GM12878 (cell line): ENCODE measurements around the gene C1orf115. TPM values are rescaled to one million over a fixed set of nuclear protein-coding genes. Genes with fewer than 3 reads are reported as not detected.
"Not testable (repeated sequence)": the region's sequence is repeated elsewhere in the genome, so short reads cannot be mapped to it uniquely, and the experiment has no call there.

Experiments used
- ATAC-seq: fragments of 200-7000 bp; cut with Tn5 transposase; 3 replicates; pipeline ENCODE4 v1.9.1; 2020; ENCODE audit warnings: mild to moderate bottlenecking, moderate library complexity
- BruUV-seq: library from RNA; stranded (reverse); fragments of 400-500 nt; replicated peaks from 2 replicates; lab custom pipeline; 2021; lab: Mats Ljungman, UMichigan
- CTCF ChIA-PET: fragments of 300-600 bp; sonication (Branson Sonifier 250); formaldehyde crosslinking; extraction: SDS; loops from one replicate; lab custom pipeline; 2021; ENCODE audit warnings: inconsistent platforms; lab: Yijun Ruan, JAX
- POLR2A ChIA-PET: fragments of 350-600 bp; formaldehyde crosslinking; extraction: SDS; loops from one replicate; lab custom pipeline; 2021; ENCODE audit warnings: inconsistent platforms; lab: Charles Lee
- RAD21 ChIA-PET: fragments of 300-600 bp; sonication (Branson Sonifier 250); formaldehyde crosslinking; loops from one replicate; lab custom pipeline; 2023; ENCODE audit warnings: antibody characterized with exemption; ENCODE audit not compliant: unreplicated experiment; lab: Charles Lee
- SMC1A ChIA-PET: fragments of 300-600 bp; sonication (Branson Sonifier 250); formaldehyde crosslinking; loops from one replicate; lab custom pipeline; 2023; ENCODE audit not compliant: unreplicated experiment, uncharacterized antibody; lab: Charles Lee
- DNase-seq: peaks from one replicate; pipeline ENCODE4 v3.0.0-alpha.2; 2011; ENCODE audit warnings: low read depth, low spot score
- FAIRE-seq: peaks from 3 replicates; lab custom pipeline; 2011; peaks lifted over from hg19 to GRCh38; lab: Jason Lieb, UNC
- H2AFZ ChIP-seq: 2 replicates; pipeline ENCODE4 v1.6.0; 2011; ENCODE audit warnings: low read depth, low read length, control low read depth; ENCODE audit not compliant: control insufficient read depth
- H3K27ac ChIP-seq: 2 replicates; pipeline ENCODE4 v1.5.1; 2011; ENCODE audit warnings: control low read depth; ENCODE audit not compliant: control insufficient read depth, insufficient read depth
- H3K27me3 ChIP-seq, 2 experiments: replicated peaks in 1 of 2; 2 replicates each; pipeline versions ENCODE4 v1.6.0 to v1.6.1; 2011; ENCODE audit warnings: low read length in 1 of 2; ENCODE audit not compliant: control insufficient read depth in 2 of 2, insufficient read depth in 2 of 2
- H3K36me3 ChIP-seq, 2 experiments: 2 replicates each; pipeline ENCODE4 v1.5.1; 2011; ENCODE audit warnings: low read length in 1 of 2; ENCODE audit not compliant: control insufficient read depth in 2 of 2, insufficient read depth in 2 of 2
- H3K4me1 ChIP-seq: 2 replicates; pipeline ENCODE4 v1.6.1; 2011; ENCODE audit warnings: mild to moderate bottlenecking, low read length, moderate library complexity, mixed read lengths; ENCODE audit not compliant: control insufficient read depth, insufficient read depth
- H3K4me2 ChIP-seq: 2 replicates; pipeline ENCODE4 v1.6.0; 2011; ENCODE audit warnings: control low read depth; ENCODE audit not compliant: control insufficient read depth, insufficient read depth
- H3K4me3 ChIP-seq: fragments of 200-600 bp; sonication (generic); 2 replicates; pipeline ENCODE4 v1.5.1; 2016
- H3K79me2 ChIP-seq: 2 replicates; pipeline ENCODE4 v1.6.0; 2011; ENCODE audit warnings: low read length; ENCODE audit not compliant: control insufficient read depth, insufficient read depth
- H3K9ac ChIP-seq: 2 replicates; pipeline ENCODE4 v1.8.0; 2011; ENCODE audit warnings: low read length, control low read depth, mixed read lengths; ENCODE audit not compliant: control insufficient read depth, insufficient read depth
- H3K9me3 ChIP-seq: replicated peaks from 3 replicates; pipeline ENCODE4 v1.5.1; 2011; ENCODE audit warnings: mild to moderate bottlenecking, low read length; ENCODE audit not compliant: control insufficient read depth, insufficient read depth
- H4K20me1 ChIP-seq: 2 replicates; pipeline ENCODE4 v1.6.0; 2011; ENCODE audit not compliant: control insufficient read depth, insufficient read depth
- CUX1 ChIP-seq: IDR thresholded peaks from 2 replicates; pipeline ENCODE4 v1.6.1; 2012; ENCODE audit warnings: improper control_type of control experiment, low read depth, low read length; ENCODE audit not compliant: insufficient replicate concordance
- KDM1A ChIP-seq: fragments of 200-600 bp; sonication (generic); IDR thresholded peaks from 2 replicates; pipeline ENCODE4 v1.6.1; 2016; ENCODE audit warnings: borderline replicate concordance
- MTA3 ChIP-seq: IDR thresholded peaks from 2 replicates; pipeline ENCODE4 v1.6.1; 2012; ENCODE audit warnings: low read length, inconsistent platforms, borderline replicate concordance
- SMC3 ChIP-seq: IDR thresholded peaks from 2 replicates; pipeline ENCODE4 v1.6.1; 2011; ENCODE audit warnings: low read length, improper control_type of control experiment, borderline replicate concordance
- SPI1 ChIP-seq: IDR thresholded peaks from 2 replicates; pipeline ENCODE4 v1.6.1; 2011; ENCODE audit warnings: low read depth, mild to moderate bottlenecking, low read length, moderate library complexity, borderline replicate concordance; ENCODE audit not compliant: insufficient read depth
- WGBS: methylation state at CpG from one replicate; pipeline ENCODE4 v1.1.6; 2016; ENCODE audit warnings: low lambda C conversion rate; ENCODE audit not compliant: insufficient replicate concordance, insufficient coverage; ENCODE audit errors: missing lambda C conversion rate; 5-methylcytosine and 5-hydroxymethylcytosine counted together
- in situ Hi-C: fragments of 300-500 bp; cut with MboI; formaldehyde crosslinking; loops from 9 replicates; pipeline ENCODE4 v1.14.3; 2018; ENCODE audit warnings: mixed read lengths
- intact Hi-C: fragments of 100-400 bp; cut with micrococcal nuclease; formaldehyde crosslinking; loops from one replicate; pipeline ENCODE4 v1.14.2; 2022; ENCODE audit not compliant: unreplicated experiment
- polyA plus RNA-seq, 11 experiments: library from polyadenylated mRNA; depleted of rRNA in 4 of 11; unstranded in 6 of 11; stranded (reverse) in 5 of 11; fragments of >200 nt; fragmentation: Nextera tagmentation in 4 of 11; fragmentation: Illumina TruSeq in 1 of 11; extraction: Ambion mirVana in 4 of 11; extraction: Trizol in 1 of 11; gene quantifications; 1 replicate in 1 of 11; 2 replicates in 10 of 11; pipeline versions ENCODE4 v1.2.1 to v1.2.3, GENCODE V29; 2011 to 2016; ENCODE audit warnings: inconsistent platforms in 2 of 11, missing spikeins in 2 of 11, low read depth in 1 of 11
- total RNA-seq, 4 experiments: library from RNA; depleted of rRNA in 3 of 4; stranded (reverse); fragments of >200 nt in 3 of 4; fragmentation: Illumina TruSeq in 1 of 4; extraction: Trizol in 1 of 4; gene quantifications; 2 replicates each; pipeline versions ENCODE4 v1.2.1 to v1.2.3, GENCODE V29; 2013 to 2021
- TF ChIP-seq, protein P1 (sequence below): fragments of 150-350 bp; IDR thresholded peaks from 2 replicates; pipeline ENCODE4 v1.6.1; 2014; ENCODE audit warnings: mild to moderate bottlenecking, low read depth, low read length

The C1orf115 gene
- total and polyA plus RNA-seq, 10 of the 15 experiments (the other 5 are each of a cell fraction or from before 2014, with no cell fraction given), result 0.52 to 5.0 (median 4.1) TPM

DNA sequence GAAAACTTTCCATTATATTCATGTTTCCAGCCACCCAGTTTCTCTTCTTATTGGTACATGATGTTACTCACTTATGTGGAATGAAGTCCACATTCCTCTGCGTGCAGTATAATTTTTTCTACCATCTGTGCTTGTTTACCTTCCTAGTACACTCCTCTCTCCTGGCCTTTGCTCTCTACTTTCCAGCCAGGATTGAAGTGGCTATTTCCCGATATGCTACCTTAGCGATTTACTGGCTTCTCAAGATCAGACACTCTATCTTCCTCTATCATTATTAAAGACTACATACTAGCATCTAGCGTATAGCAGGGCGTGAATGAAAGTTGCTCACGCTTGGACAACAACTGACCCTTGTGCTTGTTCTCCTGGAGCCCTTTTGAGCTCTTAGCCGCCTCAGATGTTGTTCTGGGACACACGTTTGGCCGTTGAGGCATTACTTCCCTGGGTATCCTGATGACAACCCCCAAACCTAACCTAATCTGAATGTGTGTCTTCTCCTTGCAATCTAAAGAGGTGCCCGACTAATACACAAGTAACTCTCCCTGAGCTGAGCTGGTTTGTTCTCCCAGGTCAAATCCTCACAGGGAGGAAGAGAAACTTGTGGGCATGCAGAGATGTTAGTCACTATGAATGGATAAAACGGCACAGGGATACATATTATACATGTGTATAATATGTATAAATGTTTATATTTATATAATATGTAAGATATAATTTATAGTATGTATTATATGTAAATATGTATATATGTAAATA is 44.6 kb downstream of the C1orf115 start:
- ChIA-PET POLR2A (interaction anchor here (0.6 kb wide), 1 partner anchor 1583 kb away, joined by 3 read pairs; no protein-coding TSS in a partner anchor), SMC1A (interaction anchor here (0.6 to 4.0 kb wide), 14 partner anchors 8 to 716 kb away, joined by 3 to 27 read pairs (median 6); no protein-coding TSS in a partner anchor), RAD21 (interaction anchor here (1.3 to 3.4 kb wide), 5 partner anchors 39 to 545 kb away, joined by 4 to 31 read pairs (median 16); no protein-coding TSS in a partner anchor), CTCF (interaction anchor here (0.7 to 3.6 kb wide), 15 partner anchors 7 to 525 kb away, joined by 3 to 52 read pairs (median 16); no protein-coding TSS in a partner anchor)
- no peaks in the 10 kb centered on the region for H3K4me1 ChIP-seq
- no peaks in the 10 kb centered on the region for H3K36me3 ChIP-seq
- H4K20me1 ChIP-seq, result no peaks in the 10 kb centered on the region
- no peak overlapping the region for H3K4me3 ChIP-seq
- H3K79me2 ChIP-seq, result no peaks in the 10 kb centered on the region
- WGBS, result 59% methylated on average over 11 of the region's 11 CpGs
- intact Hi-C loops, result no loop called here
- no peak overlapping the region for H2AFZ ChIP-seq
- no peaks in the 10 kb centered on the region for H3K9me3 ChIP-seq
- no peak for ATAC-seq
- no peak for TF ChIP-seq SMC3
- TF ChIP-seq CUX1, result no peak
- no peak for TF ChIP-seq SPI1
- no peak for TF ChIP-seq MTA3
- TF ChIP-seq, protein P1, sequence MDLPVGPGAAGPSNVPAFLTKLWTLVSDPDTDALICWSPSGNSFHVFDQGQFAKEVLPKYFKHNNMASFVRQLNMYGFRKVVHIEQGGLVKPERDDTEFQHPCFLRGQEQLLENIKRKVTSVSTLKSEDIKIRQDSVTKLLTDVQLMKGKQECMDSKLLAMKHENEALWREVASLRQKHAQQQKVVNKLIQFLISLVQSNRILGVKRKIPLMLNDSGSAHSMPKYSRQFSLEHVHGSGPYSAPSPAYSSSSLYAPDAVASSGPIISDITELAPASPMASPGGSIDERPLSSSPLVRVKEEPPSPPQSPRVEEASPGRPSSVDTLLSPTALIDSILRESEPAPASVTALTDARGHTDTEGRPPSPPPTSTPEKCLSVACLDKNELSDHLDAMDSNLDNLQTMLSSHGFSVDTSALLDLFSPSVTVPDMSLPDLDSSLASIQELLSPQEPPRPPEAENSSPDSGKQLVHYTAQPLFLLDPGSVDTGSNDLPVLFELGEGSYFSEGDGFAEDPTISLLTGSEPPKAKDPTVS, result no peak
- no peak for TF ChIP-seq KDM1A
- TF ChIP-seq, all 136 proteins: peak for 0
- H3K4me2 ChIP-seq, result no peak overlapping the region
- no TSS peak for BruUV-seq
- in situ Hi-C loops, result no loop called here
- DNase-seq, result no peak
- no peak overlapping the region for H3K27ac ChIP-seq
- FAIRE-seq, result no peak
- H3K9ac ChIP-seq, result no peak overlapping the region
- H3K27me3 ChIP-seq, result no peaks in the 10 kb centered on the region

DNA sequence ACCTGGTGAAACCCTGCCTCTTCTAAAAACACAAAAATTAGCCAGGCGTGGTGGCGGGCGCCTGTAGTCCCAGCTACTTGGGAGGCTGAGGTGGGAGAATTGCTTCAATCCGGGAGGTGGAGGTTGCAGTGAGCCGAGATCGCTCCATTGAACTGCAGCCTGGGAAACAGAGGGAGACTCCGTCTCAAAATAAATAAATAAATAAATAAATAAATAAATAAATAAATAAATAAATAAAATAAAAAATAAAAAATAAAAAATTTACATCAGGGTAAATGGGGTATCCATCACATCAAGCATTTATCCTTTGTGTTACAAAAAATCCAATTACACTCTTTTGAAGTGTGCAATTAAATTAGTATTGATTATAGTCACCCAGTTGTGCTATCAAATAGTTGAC is 46.1 kb downstream of the C1orf115 start:
- RAD21 ChIA-PET, H3K4me2 ChIP-seq, H3K4me3 ChIP-seq, FAIRE-seq, intact Hi-C loops, DNase-seq, H3K27me3 ChIP-seq, ATAC-seq, POLR2A ChIA-PET, H3K36me3 ChIP-seq, H4K20me1 ChIP-seq, BruUV-seq, in situ Hi-C loops, H3K9me3 ChIP-seq, H3K79me2 ChIP-seq, H3K4me1 ChIP-seq, H2AFZ ChIP-seq, H3K27ac ChIP-seq, H3K9ac ChIP-seq, CTCF ChIA-PET: not testable (repeated sequence)
- SMC1A ChIA-PET, result interaction anchor here (1.5 kb wide), 1 partner anchor 439 kb away, joined by 5 read pairs; no protein-coding TSS in a partner anchor
- WGBS, result 73% methylated on average over 7 of the region's 7 CpGs
